Right lobe of liver (tissue), 6 donors: ENCODE data around the gene GALK1. TPM values are rescaled to one million over a fixed set of nuclear protein-coding genes. Genes with fewer than 3 reads are reported as not detected.

Source experiments
- ATAC-seq, 4 donors: fragments of 200-7000 bp; cut with Tn5 transposase; one replicate each; pipeline ENCODE4 v1.9.1; 2020; ENCODE audit warnings: mild to moderate bottlenecking in 4 of 4, moderate library complexity in 4 of 4
- DNase-seq, 3 donors: peaks; one replicate each; pipeline ENCODE4 v3.0.0-alpha.2; 2020
- H3K27ac ChIP-seq, 3 donors: fragments of 200-600 bp; one replicate each; pipeline ENCODE4 v1.8.0; 2022
- H3K27me3 ChIP-seq, 2 donors: fragments of 200-600 bp; one replicate each; pipeline ENCODE4 v1.8.0; 2022
- H3K36me3 ChIP-seq, 4 donors: fragments of 200-600 bp; sonication (generic) in 1 of 4; one replicate each; pipeline versions ENCODE4 v1.5.1 to v1.8.0; 2017 to 2022; ENCODE audit warnings: control low read depth in 1 of 4
- H3K4me1 ChIP-seq, 4 donors: fragments of 200-600 bp; sonication (generic) in 1 of 4; one replicate each; pipeline versions ENCODE4 v1.5.1 to v1.8.0; 2017 to 2022; ENCODE audit warnings: control low read depth in 1 of 4
- H3K4me3 ChIP-seq, 3 donors: fragments of 200-600 bp; one replicate each; pipeline ENCODE4 v1.8.0; 2022
- H3K9me3 ChIP-seq, 4 donors: fragments of 200-600 bp; sonication (generic) in 1 of 4; one replicate each; pipeline versions ENCODE4 v1.5.1 to v1.8.0; 2017 to 2022; ENCODE audit warnings: control low read depth in 1 of 4
- POLR2A ChIP-seq: fragments of 450-650 bp; IDR thresholded peaks from one replicate; pipeline ENCODE4 v1.6.1; 2017; ENCODE audit warnings: antibody characterized with exemption, mild to moderate bottlenecking
- WGBS: methylation state at CpG from one replicate; pipeline ENCODE4 v1.1.6; 2018; ENCODE audit warnings: low coverage, low lambda C conversion rate; ENCODE audit not compliant: insufficient coverage; ENCODE audit errors: missing lambda C conversion rate; 5-methylcytosine and 5-hydroxymethylcytosine counted together
- intact Hi-C, 2 donors: fragments of 100-400 bp; cut with DNase I; formaldehyde crosslinking; loops; one replicate each; pipeline versions ENCODE4 v1.11.2 to v1.14.1; 2022
- total RNA-seq, 6 experiments: library from RNA; depleted of rRNA in 2 of 6; stranded (reverse); fragments of >200 nt in 2 of 6; fragmentation: NEBNext Ultra II Directional in 3 of 6; extraction: Animal tissue kit (Norgen Biotek cat#: 25700) in 3 of 6; gene quantifications; one replicate each; pipeline versions ENCODE4 v1.1.0 to v1.2.4, GENCODE V29; 2016 to 2023
- TF ChIP-seq, protein P1 (sequence below), 4 donors: fragments of 200-600 bp in 3 of 4; fragments of 450-650 bp in 1 of 4; IDR thresholded peaks; one replicate each; pipeline versions ENCODE4 v1.5.1 to v1.8.0; 2016 to 2022; ENCODE audit warnings: antibody characterized with exemption in 4 of 4, mild to moderate bottlenecking in 2 of 4
- donor health status: DM: no; HTN: yes; CAD: no.
- donor health status: DM: no; HTN: no; CAD: no.
- donor health status: DM: no; HTN: no; CAD: no.
- donor health status: DM: no; HTN: yes; CAD: no.
- donor health status: DM: no; HTN: yes; CAD: no.

The GALK1 gene
- total RNA-seq, 6 experiments from 2014 or later: 38.6 to 87.4 (median 76.9) TPM

DNA sequence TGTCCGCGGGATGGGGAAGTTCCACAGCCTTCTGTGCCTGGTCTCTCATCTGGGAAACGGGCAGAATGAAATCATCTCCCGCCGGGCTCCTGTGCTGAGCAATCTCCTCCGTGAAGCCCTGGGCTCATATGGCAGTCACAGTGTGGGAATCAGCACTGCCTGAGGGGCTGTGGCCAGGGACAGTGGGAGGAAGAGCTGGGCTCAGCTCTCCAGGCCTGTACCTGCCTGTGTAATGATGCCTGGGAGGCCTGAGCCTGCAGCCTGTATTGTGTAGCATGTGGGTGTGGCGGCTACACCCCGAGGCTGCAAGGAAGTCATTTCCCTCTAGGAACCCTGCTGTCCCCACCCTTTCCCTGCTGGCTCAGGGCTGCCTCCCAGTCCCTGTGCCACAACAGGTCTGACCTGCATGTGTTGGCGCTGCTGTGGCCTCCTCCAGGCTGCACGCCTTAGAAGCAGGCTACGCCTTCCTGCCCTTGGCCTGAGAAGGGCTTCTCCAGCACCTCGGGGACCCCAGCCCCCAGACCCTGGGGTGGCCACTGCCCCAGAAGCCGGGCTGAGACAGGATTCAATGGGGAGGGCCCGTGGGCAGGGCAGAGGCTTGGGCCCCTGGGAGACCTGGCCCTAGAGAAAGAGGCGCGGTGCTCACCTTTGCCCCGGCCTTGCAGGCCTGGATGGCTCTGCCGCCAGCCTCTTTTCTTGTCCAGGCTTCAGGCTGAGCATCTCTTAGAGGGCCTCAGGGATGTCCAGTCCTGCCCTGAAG is 41.6 kb downstream of the GALK1 start:
- intact Hi-C loops: no loop called here
- no peak for TF ChIP-seq POLR2A
- TF ChIP-seq, protein P1, sequence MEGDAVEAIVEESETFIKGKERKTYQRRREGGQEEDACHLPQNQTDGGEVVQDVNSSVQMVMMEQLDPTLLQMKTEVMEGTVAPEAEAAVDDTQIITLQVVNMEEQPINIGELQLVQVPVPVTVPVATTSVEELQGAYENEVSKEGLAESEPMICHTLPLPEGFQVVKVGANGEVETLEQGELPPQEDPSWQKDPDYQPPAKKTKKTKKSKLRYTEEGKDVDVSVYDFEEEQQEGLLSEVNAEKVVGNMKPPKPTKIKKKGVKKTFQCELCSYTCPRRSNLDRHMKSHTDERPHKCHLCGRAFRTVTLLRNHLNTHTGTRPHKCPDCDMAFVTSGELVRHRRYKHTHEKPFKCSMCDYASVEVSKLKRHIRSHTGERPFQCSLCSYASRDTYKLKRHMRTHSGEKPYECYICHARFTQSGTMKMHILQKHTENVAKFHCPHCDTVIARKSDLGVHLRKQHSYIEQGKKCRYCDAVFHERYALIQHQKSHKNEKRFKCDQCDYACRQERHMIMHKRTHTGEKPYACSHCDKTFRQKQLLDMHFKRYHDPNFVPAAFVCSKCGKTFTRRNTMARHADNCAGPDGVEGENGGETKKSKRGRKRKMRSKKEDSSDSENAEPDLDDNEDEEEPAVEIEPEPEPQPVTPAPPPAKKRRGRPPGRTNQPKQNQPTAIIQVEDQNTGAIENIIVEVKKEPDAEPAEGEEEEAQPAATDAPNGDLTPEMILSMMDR (IDR thresholded peaks at IDR 0.05): no peak
- WGBS: 75% methylated on average over 2 of the region's 18 CpGs
- Histone ChIP-seq H3K9me3 (no peaks in the 10 kb centered on the region), H3K36me3 (no peaks in the 10 kb centered on the region), H3K27ac (no peak overlapping the region), H3K27me3 (no peaks in the 10 kb centered on the region), H3K4me3 (no peak overlapping the region), H3K4me1 (no peaks in the 10 kb centered on the region)
- no peak for DNase-seq
- ATAC-seq: no peak

DNA sequence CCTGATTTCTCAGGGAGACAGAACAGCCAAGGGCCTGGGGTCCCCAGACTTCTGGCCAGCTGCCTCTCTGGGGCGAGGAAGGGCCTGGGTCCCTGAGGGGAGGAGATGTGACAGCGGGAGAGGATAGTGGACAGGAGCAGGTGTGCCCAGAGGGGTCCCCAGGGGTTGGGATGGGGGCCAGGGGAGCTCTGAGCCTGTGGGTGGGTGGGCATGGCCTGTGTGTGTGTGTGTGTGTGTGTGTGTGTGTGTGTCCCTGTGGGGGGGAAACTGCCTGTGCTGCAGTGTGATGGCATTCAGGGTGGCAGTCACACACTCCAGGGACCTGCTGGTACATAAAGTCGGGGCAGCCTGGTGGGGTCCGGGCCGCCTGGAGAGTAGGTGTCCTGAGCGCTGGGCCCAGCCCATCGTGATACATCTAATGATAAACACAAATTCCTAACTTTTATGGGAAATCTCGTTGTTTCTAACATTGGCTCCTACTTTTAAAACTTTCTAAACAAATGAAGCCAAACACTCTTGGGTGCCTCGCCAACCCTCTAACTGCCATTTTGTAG is 42.4 kb downstream of the GALK1 start:
- H3K27ac ChIP-seq: no peak overlapping the region
- no peaks in the 10 kb centered on the region for H3K36me3 ChIP-seq
- H3K4me3 ChIP-seq: no peak overlapping the region
- DNase-seq (no peak), ATAC-seq (no peak)
- no peaks in the 10 kb centered on the region for H3K27me3 ChIP-seq
- TF ChIP-seq, protein P1 (IDR thresholded peaks at IDR 0.05): no peak
- no peak for TF ChIP-seq POLR2A
- no peaks in the 10 kb centered on the region for H3K4me1 ChIP-seq
- 86% methylated on average over 4 of the region's 9 CpGs for WGBS
- intact Hi-C loops: no loop called here
- H3K9me3 ChIP-seq: no peaks in the 10 kb centered on the region

DNA sequence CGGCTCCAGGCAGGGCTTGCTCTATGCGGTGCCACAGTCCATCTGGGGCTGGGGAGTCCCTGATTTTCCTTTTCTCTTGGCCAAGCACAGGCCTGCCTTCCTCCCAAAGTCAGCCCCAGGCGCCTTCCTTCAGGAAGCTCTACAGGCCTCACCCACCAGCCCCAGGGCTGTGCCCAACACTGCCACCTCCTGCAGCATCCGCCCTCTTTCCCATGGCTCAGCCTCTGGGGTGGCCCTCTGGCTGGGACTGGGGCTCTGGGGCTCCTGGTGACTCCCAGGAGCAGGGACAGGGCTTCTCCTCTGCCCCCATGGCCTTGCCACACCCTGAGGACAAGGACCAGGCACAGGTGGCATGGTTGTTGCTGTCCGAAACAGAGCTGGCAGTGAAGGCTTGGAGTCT is 42.9 kb downstream of the GALK1 start:
- no peak overlapping the region for H3K4me3 ChIP-seq
- no peaks in the 10 kb centered on the region for H3K27me3 ChIP-seq
- no peaks in the 10 kb centered on the region for H3K4me1 ChIP-seq
- no peaks in the 10 kb centered on the region for H3K36me3 ChIP-seq
- WGBS: 76% methylated on average over 4 of the region's 5 CpGs
- DNase-seq: no peak
- intact Hi-C loops: no loop called here
- H3K9me3 ChIP-seq: no peaks in the 10 kb centered on the region
- no peak for ATAC-seq
- TF ChIP-seq, protein P1 (IDR thresholded peaks at IDR 0.05): no peak
- TF ChIP-seq POLR2A: no peak
- no peak overlapping the region for H3K27ac ChIP-seq

DNA sequence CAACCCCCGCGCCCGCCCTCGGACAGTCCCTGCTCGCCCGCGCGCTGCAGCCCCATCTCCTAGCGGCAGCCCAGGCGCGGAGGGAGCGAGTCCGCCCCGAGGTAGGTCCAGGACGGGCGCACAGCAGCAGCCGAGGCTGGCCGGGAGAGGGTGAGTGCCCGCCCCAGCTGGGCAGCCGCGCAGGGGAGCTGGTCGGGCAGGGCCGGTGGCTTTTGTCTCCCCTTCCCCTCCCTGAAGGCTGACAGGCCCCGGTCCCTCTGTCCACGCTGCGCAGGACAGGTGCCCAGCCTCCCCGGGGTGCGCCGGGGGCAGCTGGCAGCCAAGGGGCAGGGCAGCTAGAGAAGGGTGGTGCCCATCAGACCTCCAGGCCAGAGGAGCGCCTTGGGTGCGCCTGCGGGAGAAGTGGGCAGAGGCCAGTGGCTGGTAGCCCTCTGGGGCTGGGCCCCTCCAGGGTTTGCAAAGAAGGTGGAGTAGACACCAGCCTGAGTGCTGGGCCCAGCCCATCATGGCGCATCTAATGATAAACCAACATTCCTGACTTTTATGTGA is 43.5 kb downstream of the GALK1 start:
- TF ChIP-seq, protein P1 (IDR thresholded peaks at IDR 0.05): no peak
- TF ChIP-seq POLR2A: no peak
- Histone ChIP-seq H3K4me3 (peak overlapping the region in 2 of 3 donors; percentile 23 to 40), H3K9me3 (no peaks in the 10 kb centered on the region), H3K4me1 (no peaks in the 10 kb centered on the region), H3K27me3 (no peaks in the 10 kb centered on the region), H3K27ac (no peak overlapping the region), H3K36me3 (no peaks in the 10 kb centered on the region)
- intact Hi-C loops: no loop called here
- DNase-seq (no peak), ATAC-seq (no peak)
- WGBS: 86% methylated on average over 1 of the region's 33 CpGs
